ENCODE data around the gene CTNNA1. TPM values are rescaled to one million over a fixed set of nuclear protein-coding genes. Genes with fewer than 3 reads are reported as not detected.
"Not testable (repeated sequence)": the region's sequence is repeated elsewhere in the genome, so short reads cannot be mapped to it uniquely, and the experiment has no call there.

Gene CTNNA1
- total RNA-seq, 1 experiment from 2014 or later: 734 TPM

DNA sequence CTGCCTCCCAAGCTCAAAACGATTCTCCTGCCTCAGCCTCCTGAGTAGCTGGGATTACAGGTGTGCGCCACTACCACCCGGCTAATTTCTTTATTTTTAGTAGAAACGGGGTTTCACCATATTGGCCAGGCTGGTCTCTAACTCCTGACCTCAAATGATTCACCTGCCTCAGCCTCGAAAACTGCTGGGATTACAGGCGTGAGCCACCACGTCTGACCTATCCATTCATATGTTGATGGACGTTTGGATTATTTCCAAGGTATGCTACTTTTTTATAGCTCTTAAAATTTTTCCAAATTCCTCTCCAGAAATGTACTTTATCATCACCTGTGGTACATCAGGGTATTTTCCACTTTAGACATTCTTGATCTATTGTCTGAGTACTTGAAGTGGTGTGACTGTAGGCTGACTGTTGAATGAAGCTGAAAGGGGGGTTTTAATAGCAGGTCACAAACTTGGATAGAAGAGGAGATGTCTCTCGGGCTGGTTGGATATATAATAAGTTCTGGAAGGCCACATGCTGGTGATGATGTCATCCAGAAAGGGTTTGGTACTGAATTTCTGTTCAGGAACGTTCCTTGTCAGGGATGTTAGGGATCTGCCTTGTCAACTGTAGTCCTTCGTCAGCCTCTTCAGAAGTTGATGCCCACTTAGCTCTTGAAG, 7.4 kb downstream of the CTNNA1 start:
- Mint-ChIP-seq H3K9me3 (ENCODE audit: low read depth, unreplicated experiment) (no peaks in the 10 kb centered on the region), H3K27ac (ENCODE audit: unreplicated experiment) (peak overlapping the region; percentile 48), H3K27me3 (ENCODE audit: unreplicated experiment) (no peaks in the 10 kb centered on the region), H3K36me3 (ENCODE audit: insufficient read depth, unreplicated experiment) (peaks cover 76% of the 10 kb centered on the region), H3K4me1 (ENCODE audit: low read depth, unreplicated experiment) (peaks cover 68% of the 10 kb centered on the region), H3K4me3 (ENCODE audit: low read depth, unreplicated experiment) (peak overlapping the region; percentile 11)
- intact Hi-C loops (cut with micrococcal nuclease; ENCODE audit: unreplicated experiment): no loop called here
- no TSS peak for BruUV-seq (replicated peaks)
- TF ChIP-seq, protein P1, sequence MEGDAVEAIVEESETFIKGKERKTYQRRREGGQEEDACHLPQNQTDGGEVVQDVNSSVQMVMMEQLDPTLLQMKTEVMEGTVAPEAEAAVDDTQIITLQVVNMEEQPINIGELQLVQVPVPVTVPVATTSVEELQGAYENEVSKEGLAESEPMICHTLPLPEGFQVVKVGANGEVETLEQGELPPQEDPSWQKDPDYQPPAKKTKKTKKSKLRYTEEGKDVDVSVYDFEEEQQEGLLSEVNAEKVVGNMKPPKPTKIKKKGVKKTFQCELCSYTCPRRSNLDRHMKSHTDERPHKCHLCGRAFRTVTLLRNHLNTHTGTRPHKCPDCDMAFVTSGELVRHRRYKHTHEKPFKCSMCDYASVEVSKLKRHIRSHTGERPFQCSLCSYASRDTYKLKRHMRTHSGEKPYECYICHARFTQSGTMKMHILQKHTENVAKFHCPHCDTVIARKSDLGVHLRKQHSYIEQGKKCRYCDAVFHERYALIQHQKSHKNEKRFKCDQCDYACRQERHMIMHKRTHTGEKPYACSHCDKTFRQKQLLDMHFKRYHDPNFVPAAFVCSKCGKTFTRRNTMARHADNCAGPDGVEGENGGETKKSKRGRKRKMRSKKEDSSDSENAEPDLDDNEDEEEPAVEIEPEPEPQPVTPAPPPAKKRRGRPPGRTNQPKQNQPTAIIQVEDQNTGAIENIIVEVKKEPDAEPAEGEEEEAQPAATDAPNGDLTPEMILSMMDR (IDR thresholded peaks at IDR 0.05; ENCODE audit: unreplicated experiment): no peak
- CTCF ChIA-PET: interaction anchor here (1.3 kb wide), 1 partner anchor 35 kb away, joined by 3 read pairs; no protein-coding TSS in a partner anchor
- DNase-seq: no peak

DNA sequence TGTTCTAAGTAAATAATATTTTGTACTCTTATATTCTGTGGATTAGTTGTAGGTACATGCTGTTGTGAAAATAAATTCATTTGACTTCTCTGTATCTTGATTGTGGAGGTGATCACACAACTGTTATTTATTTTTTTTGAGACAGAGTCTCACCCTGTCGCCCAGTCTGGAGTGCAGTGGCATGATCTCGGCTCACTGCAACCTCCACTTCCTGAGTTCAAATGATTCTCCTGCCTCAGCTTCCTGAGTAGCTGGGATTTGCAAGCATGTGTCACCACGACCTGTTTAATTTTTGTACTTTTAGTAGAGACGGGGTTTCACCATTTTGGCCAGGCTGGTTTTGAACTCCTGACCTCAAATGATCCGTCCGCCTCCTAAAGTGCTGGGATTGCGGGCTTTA, 7.9 kb downstream of the CTNNA1 start:
- CTCF ChIA-PET: interaction anchor here (0.6 to 1.3 kb wide), 2 partner anchors 36 to 127 kb away, joined by 3 to 4 read pairs; no protein-coding TSS in a partner anchor
- DNase-seq; H3K9me3 Mint-ChIP-seq (ENCODE audit: low read depth, unreplicated experiment); H3K27me3 Mint-ChIP-seq (ENCODE audit: unreplicated experiment); BruUV-seq (replicated peaks); intact Hi-C loops (cut with micrococcal nuclease; ENCODE audit: unreplicated experiment): not testable (repeated sequence)
- Mint-ChIP-seq H3K4me1 (ENCODE audit: low read depth, unreplicated experiment) (peaks cover 68% of the 10 kb centered on the region), H3K36me3 (ENCODE audit: insufficient read depth, unreplicated experiment) (peaks cover 76% of the 10 kb centered on the region), H3K4me3 (ENCODE audit: low read depth, unreplicated experiment) (peak overlapping the region; percentile 11), H3K27ac (ENCODE audit: unreplicated experiment) (peak overlapping the region; percentile 48)

DNA sequence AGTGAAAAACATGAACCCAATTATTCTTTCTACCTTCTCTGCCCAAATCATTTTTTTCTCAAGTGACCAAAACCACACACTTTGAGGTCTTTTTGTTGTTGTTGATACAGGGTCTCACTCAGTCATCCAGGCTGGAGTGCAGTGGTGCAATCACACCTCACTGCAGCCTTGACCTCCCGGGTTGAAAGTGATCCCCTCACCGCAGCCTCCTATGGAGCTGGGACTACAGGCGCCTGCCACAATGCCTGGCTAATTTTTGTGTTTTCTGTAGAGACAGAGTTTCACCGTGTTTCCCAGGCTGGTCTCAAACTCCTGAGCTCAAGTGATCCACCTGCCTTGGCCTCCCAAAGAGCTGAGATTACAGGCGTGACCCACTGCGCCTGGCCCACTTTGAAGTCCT, 8.4 kb downstream of the CTNNA1 start:
- intact Hi-C loops (cut with micrococcal nuclease; ENCODE audit: unreplicated experiment); BruUV-seq (replicated peaks); DNase-seq; H3K4me3 Mint-ChIP-seq (ENCODE audit: low read depth, unreplicated experiment); H3K9me3 Mint-ChIP-seq (ENCODE audit: low read depth, unreplicated experiment); H3K27me3 Mint-ChIP-seq (ENCODE audit: unreplicated experiment): not testable (repeated sequence)
- CTCF ChIA-PET: interaction anchor here (0.6 to 1.3 kb wide), 2 partner anchors 36 to 128 kb away, joined by 3 to 4 read pairs; no protein-coding TSS in a partner anchor
- Mint-ChIP-seq H3K4me1 (ENCODE audit: low read depth, unreplicated experiment) (peaks cover 68% of the 10 kb centered on the region), H3K36me3 (ENCODE audit: insufficient read depth, unreplicated experiment) (peaks cover 76% of the 10 kb centered on the region), H3K27ac (ENCODE audit: unreplicated experiment) (peak overlapping the region; percentile 48)

DNA sequence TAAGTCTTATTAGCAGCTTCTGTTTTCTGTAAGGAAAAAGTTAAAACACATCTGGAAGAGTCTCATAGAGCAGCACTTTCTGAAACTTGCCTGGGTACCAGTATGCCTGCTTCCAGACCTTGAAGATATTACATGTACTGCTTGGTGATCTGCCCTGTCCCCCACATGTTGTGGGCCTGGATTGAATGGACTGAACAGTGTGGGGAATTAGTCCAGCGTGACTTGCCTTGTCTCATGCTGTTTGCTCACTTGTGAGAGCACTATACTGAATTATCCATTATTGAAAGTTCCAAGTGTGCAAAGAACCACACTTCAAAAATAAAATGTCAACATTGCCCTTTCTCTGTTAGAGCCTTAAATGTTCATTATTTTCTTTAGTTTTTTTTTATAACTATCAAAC, 8.9 kb downstream of the CTNNA1 start:
- H3K4me1 Mint-ChIP-seq (ENCODE audit: low read depth, unreplicated experiment): peaks cover 66% of the 10 kb centered on the region
- intact Hi-C loops (cut with micrococcal nuclease; ENCODE audit: unreplicated experiment): no loop called here
- no peak for DNase-seq
- H3K27ac Mint-ChIP-seq (ENCODE audit: unreplicated experiment): no peak overlapping the region
- CTCF ChIA-PET: no interaction called here
- no peak overlapping the region for H3K4me3 Mint-ChIP-seq (ENCODE audit: low read depth, unreplicated experiment)
- H3K36me3 Mint-ChIP-seq (ENCODE audit: insufficient read depth, unreplicated experiment): peaks cover 74% of the 10 kb centered on the region
- H3K27me3 Mint-ChIP-seq (ENCODE audit: unreplicated experiment): no peaks in the 10 kb centered on the region
- H3K9me3 Mint-ChIP-seq (ENCODE audit: low read depth, unreplicated experiment): no peaks in the 10 kb centered on the region
- no TSS peak for BruUV-seq (replicated peaks)
- TF ChIP-seq, protein P1 (IDR thresholded peaks at IDR 0.05; ENCODE audit: unreplicated experiment): no peak

DNA sequence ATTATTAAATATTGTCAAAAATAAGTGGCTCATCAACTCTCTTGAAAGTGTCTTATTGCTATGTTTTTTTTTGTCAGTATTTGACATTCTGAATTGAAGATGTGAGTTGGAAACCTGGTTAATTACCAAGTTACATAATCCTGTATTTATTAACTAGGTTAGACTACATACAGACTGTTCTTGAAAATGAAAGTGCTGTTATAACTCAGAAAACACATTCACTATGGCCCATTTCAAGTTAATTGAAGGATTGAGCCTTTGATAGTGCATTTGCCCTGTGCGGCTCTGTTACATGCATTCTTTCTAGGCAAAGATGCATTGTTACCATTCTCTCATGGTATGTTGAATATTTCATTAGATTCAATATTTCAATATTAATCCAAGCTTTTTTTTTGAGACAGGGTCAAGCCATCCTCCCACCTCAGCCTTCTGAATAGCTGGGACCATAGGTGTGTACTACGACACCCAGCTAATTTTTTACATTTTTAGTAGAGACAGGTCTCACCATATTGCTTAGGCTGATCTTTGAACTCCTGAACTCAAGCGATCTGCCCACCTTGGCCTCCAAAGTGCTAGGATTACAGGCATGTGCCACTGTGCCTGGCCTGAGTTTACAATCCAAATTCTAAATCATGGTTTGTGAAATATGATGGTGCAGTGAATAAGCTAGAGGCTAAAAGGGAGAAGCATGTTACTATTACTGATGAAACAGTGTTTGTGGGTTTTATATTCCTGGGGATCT, 10.0 kb downstream of the CTNNA1 start:
- no TSS peak for BruUV-seq (replicated peaks)
- H3K4me1 Mint-ChIP-seq (ENCODE audit: low read depth, unreplicated experiment): peaks cover 56% of the 10 kb centered on the region
- intact Hi-C loops (cut with micrococcal nuclease; ENCODE audit: unreplicated experiment): no loop called here
- H3K9me3 Mint-ChIP-seq (ENCODE audit: low read depth, unreplicated experiment): no peaks in the 10 kb centered on the region
- H3K4me3 Mint-ChIP-seq (ENCODE audit: low read depth, unreplicated experiment): no peak overlapping the region
- DNase-seq: no peak
- no peaks in the 10 kb centered on the region for H3K27me3 Mint-ChIP-seq (ENCODE audit: unreplicated experiment)
- H3K27ac Mint-ChIP-seq (ENCODE audit: unreplicated experiment): no peak overlapping the region
- H3K36me3 Mint-ChIP-seq (ENCODE audit: insufficient read depth, unreplicated experiment): peaks cover 63% of the 10 kb centered on the region
- TF ChIP-seq, protein P1 (IDR thresholded peaks at IDR 0.05; ENCODE audit: unreplicated experiment): no peak
- CTCF ChIA-PET: no interaction called here

Measured in Calu3 (cell line).